NCI-H82 treated with DMSO at 0.1 percent for 48 hours (cell line): ENCODE data around the gene PHACTR1.

ENCODE experiments used
- DNase-seq: peaks from one replicate; lab custom pipeline; 2025; ENCODE audit not compliant: unreplicated experiment; lab: John Stamatoyannopoulos, UW

PHACTR1 gene

GRCh38 chr6:13014504-13015378, 298.2 kb downstream of the PHACTR1 start:
- DNase-seq: no peak

- DNase-seq: no peak
These were observed 298.8 kb downstream of the PHACTR1 start for GRCh38 chr6:13015379-13015681.

DNA sequence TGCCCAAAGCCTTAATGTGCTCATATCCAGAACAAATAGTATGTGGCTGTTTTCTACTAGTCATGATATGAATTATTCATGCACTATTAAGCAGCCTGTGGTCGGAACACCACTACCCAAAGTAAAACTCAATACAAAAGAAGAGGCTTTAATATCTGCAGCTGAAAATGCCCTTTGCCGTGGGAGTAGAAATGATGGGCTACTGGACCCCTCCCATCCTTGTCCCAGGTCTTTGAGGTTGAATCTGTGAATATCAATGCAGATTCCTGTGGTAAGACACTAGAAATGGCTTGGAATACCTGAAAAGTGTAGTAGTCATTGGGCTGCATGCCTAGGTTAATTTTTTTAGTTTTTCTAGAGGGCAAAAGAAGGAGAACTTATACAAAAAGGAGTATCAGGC, 308.0 kb downstream of the PHACTR1 start:
- no peak for DNase-seq

- DNase-seq: no peak
These were observed 309.4 kb downstream of the PHACTR1 start for GRCh38 chr6:13025893-13026499.

DNA sequence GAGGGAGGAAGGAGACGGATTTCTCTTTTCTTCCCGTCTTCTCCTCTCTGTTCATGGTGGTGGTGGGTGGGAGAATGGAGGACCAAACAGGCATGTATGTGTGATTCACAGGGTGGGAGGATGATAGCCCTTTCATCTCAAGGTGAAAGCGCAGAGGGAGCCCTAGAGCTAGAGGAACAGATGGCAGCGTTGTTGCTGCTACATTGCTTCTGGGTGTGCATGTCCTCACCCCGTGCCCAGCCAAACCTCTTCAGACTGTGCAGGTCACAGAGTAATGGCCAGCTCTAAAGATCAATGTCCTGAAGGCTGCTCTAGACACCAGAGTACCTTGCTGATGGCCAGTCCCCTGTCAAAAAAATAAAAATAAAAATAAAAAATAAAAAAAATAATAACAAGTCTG, 310.0 kb downstream of the PHACTR1 start:
- DNase-seq: peak; percentile 52

DNA sequence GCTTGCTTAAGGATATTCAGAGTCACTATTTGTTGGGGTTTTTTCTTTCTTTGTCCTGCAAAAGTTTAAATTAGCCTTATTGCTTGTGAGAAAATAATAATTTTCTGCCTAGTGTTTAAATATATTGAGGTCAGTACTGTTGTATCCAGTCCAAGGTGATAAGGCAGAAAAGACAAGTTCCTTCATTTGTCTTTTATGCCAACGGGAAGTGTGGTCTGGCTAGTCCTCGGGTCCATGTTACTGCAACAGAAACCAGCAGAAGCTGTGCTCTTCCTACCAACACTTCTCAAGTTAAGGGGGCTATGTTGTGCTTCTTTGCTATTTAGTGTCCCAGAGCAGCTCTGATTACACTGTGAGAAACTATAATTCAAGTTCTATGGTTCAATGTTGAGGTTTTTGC, 310.6 kb downstream of the PHACTR1 start:
- no peak for DNase-seq

- no peak for DNase-seq
These were observed 313.8 kb downstream of the PHACTR1 start for GRCh38 chr6:13030396-13030795.

GRCh38 chr6:13032566-13032965, 316.0 kb downstream of the PHACTR1 start:
- no peak for DNase-seq

- no peak for DNase-seq
These were observed 316.6 kb downstream of the PHACTR1 start for GRCh38 chr6:13033145-13033544.

GRCh38 chr6:13034316-13034715, 317.7 kb downstream of the PHACTR1 start:
- no peak for DNase-seq

DNA sequence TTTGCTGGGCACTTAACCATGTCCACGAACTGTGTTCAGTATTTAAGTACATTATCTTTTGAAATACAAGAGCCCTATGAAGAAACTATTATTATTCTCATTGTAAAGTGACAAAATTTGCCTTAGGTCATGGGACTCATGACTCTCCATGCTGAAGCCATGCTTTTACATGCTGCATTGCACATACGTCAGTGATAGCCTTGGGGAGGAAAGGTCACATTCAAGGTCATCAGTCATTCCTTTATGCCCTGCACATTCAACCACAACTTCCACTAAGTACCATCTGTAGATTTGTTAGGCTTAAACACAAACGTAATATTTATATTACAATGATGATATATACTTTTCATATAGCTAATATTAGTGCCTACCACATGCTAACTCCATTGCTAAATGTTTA, 319.0 kb downstream of the PHACTR1 start:
- DNase-seq: no peak

DNA sequence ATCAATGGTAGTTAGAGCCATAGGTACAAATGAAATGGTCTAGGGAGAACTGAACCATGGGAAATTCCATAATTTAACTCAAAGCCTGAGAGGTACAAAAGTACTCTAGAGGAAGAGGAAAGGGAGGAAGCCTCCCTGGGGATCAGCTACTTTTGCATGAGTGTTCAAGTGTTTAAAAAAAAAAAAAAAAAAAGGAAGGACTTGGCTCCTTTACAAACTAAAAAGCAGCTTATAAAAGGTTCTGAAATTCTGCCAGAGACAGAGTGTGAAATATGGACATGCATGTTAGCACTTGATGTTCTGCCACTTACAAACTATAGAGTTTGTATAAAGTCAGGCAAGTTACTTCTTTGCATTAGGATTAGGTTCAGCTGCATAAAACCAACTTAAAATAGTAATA, 321.7 kb downstream of the PHACTR1 start:
- no peak for DNase-seq

DNA sequence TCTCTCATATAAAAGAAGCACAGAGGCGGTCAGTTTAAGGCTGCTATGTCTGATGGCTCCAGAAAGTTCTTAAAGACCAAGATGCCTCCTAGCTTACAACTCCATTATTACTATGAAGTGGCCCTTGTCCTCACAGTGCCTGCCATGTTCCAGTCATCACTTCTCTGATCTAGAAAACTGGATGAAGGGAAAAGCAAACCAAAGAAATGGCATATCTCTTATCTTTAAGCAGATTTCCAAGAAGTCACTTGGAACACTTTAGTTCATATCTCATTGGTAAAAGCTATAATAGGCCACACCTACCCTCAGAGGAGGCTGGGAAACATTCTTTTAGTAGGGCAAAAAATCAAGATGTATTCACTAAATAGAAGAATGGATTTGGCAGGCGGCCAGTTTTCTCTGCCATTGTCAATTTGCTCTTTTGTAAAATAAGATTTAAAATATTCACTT, 322.2 kb downstream of the PHACTR1 start:
- DNase-seq: no peak

GRCh38 chr6:13044390-13044789, 327.8 kb downstream of the PHACTR1 start:
- DNase-seq: no peak

GRCh38 chr6:13044896-13045295, 328.3 kb downstream of the PHACTR1 start:
- no peak for DNase-seq

DNA sequence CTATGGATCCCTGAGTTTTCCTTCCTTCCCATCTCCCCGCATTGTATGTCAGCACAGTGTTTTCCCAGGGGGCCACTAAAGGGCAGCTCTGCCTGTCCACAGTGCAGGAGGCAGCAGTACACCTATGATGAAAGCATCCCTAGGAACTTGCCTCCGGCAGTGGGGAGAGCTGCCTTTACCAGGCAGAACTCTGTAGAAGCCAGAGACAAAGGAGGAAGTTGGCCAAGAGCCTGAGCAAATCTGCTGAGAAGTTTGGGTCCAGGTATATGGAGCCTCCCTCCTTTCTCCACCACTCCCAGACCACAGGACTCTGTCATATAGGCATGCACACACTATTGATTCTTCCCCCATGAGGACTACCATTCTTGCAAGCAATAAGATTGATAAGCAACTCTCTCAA, 329.1 kb downstream of the PHACTR1 start:
- no peak for DNase-seq

DNA sequence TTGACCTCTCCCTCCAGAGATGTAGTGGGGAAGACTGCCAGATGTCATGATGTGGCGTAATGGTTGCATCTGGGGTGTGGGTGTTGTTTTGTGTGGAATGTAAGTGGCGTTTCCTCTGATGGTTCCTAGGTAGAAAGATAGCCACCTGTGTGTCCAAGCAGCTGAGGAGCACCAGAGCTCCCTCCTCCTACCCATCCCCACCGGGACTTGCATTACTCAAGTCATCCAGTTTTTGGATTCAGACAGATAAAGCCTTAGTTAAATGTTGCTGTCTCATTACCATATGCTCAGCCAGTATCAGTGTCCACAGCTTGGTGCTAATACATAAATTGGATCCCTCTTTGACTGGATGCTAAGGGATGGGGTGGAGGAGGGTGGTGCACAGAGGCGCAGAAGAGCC, 329.5 kb downstream of the PHACTR1 start:
- peak; percentile 28 for DNase-seq

- no peak for DNase-seq
These were observed 331.5 kb downstream of the PHACTR1 start for GRCh38 chr6:13048113-13048512.

GRCh38 chr6:13049666-13050254, 333.2 kb downstream of the PHACTR1 start:
- DNase-seq: no peak

DNA sequence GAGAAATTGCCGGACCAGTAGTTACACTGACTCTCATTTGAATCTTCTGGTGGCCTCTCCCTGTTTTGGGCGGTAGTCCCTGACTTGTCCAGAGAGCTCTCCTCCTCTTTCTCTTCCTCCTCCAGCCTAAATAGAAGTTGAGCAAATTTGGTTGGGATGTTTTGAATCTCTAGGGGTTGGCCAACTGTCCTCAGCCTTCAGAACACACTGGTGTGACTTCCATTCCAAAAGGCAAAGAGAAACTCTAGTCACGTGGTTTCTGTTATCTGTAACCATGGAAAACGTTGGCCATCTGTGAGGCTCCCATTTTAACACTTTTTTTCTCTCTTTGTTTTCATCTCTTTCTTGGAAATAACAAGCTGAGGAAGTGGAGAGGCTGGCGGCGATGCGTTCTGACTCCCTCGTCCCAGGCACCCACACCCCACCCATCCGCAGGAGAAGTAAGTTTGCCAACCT, 336.5 kb downstream of the PHACTR1 start:
- DNase-seq: no peak

GRCh38 chr6:13058051-13058450, 341.5 kb downstream of the PHACTR1 start:
- no peak for DNase-seq

DNA sequence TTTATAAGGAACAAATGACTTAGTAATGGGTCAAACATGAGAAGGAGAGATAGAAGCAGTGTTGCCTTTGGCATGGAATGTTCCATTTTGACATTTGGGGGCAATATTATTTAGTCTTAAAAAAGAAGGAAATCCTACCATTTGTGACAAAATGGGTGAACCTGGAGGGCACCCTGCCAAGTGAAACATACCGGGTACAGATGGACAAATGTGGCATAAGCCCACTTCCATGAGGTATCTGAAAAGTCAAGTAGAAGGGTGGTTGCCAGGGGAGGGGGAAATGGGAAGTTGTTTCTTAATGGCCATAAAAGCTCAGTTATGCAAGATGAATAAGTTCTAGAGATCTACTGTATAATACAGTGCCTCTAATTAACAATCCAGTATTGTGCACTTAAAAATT, 342.5 kb downstream of the PHACTR1 start:
- DNase-seq: no peak
